WTC11 (cell line): ENCODE data around the gene CISD3. TPM values are rescaled to one million over a fixed set of nuclear protein-coding genes. Genes with fewer than 3 reads are reported as not detected.

Experiments
- ATF6 ChIP-seq: sonication (generic); formaldehyde crosslinking; IDR thresholded peaks from 2 replicates; pipeline ENCODE4 v1.8.1; 2023; ENCODE audit warnings: mild to moderate bottlenecking, missing genetic modification reagents
- ERG ChIP-seq: fragments of 250-450 bp; sonication (Bioruptor Pico); IDR thresholded peaks from 2 replicates; pipeline ENCODE4 v1.8.0; 2021; ENCODE audit warnings: mild to moderate bottlenecking
- FOXP4 ChIP-seq: sonication (generic); formaldehyde crosslinking; IDR thresholded peaks from 2 replicates; pipeline ENCODE4 v1.8.0; 2022; ENCODE audit warnings: mild to moderate bottlenecking, missing genetic modification reagents
- GTF2I ChIP-seq: fragments of 250-450 bp; sonication (Bioruptor Pico); conservative IDR thresholded peaks from 2 replicates; pipeline ENCODE4 v1.4.0; 2021; ENCODE audit warnings: mild to moderate bottlenecking
- IRF2 ChIP-seq: sonication (generic); formaldehyde crosslinking; IDR thresholded peaks from 2 replicates; pipeline ENCODE4 v1.8.0; 2022; ENCODE audit warnings: low read depth, missing genetic modification reagents, borderline replicate concordance
- NFATC4 ChIP-seq: fragments of 250-450 bp; sonication (Bioruptor Pico); IDR thresholded peaks from 2 replicates; pipeline ENCODE4 v1.9.0; 2021; ENCODE audit warnings: mild to moderate bottlenecking
- NFE2L1 ChIP-seq: sonication (generic); formaldehyde crosslinking; IDR thresholded peaks from 2 replicates; pipeline ENCODE4 v1.8.1; 2023; ENCODE audit warnings: missing genetic modification reagents
- NR2C2 ChIP-seq: sonication (generic); formaldehyde crosslinking; IDR thresholded peaks from 2 replicates; pipeline ENCODE4 v1.8.0; 2022; ENCODE audit warnings: mild to moderate bottlenecking, missing genetic modification reagents
- NR3C1 ChIP-seq: sonication (generic); formaldehyde crosslinking; conservative IDR thresholded peaks from 2 replicates; pipeline ENCODE4 v1.8.1; 2023; ENCODE audit warnings: low read depth, mild to moderate bottlenecking, missing genetic modification reagents
- PRRX2 ChIP-seq: fragments of 250-450 bp; sonication (Bioruptor Pico); IDR thresholded peaks from 2 replicates; pipeline ENCODE4 v1.8.0; 2021; ENCODE audit warnings: mild to moderate bottlenecking
- SP1 ChIP-seq: sonication (generic); formaldehyde crosslinking; conservative IDR thresholded peaks from 2 replicates; pipeline ENCODE4 v1.8.1; 2022; ENCODE audit warnings: missing genetic modification reagents
- USF2 ChIP-seq: sonication (generic); formaldehyde crosslinking; IDR thresholded peaks from 2 replicates; pipeline ENCODE4 v1.8.1; 2023; ENCODE audit warnings: mild to moderate bottlenecking, missing genetic modification reagents, moderate library complexity
- ZNF138 ChIP-seq: sonication (generic); formaldehyde crosslinking; conservative IDR thresholded peaks from 2 replicates; pipeline ENCODE4 v1.8.1; 2022; ENCODE audit warnings: mild to moderate bottlenecking, moderate library complexity, missing genetic modification reagents
- ZNF232 ChIP-seq: sonication (generic); formaldehyde crosslinking; IDR thresholded peaks from 2 replicates; pipeline ENCODE4 v1.8.0; 2022; ENCODE audit warnings: mild to moderate bottlenecking, missing genetic modification reagents
- ZNF423 ChIP-seq: fragments of 250-450 bp; sonication (Bioruptor Pico); IDR thresholded peaks from 2 replicates; pipeline ENCODE4 v2.1.2; 2022; ENCODE audit warnings: mild to moderate bottlenecking, moderate library complexity
- ZNF425 ChIP-seq: fragments of 250-450 bp; sonication (Bioruptor Pico); conservative IDR thresholded peaks from 2 replicates; pipeline ENCODE4 v1.9.0; 2021; ENCODE audit warnings: mild to moderate bottlenecking
- ZSCAN18 ChIP-seq: fragments of 250-450 bp; sonication (Bioruptor Pico); IDR thresholded peaks from 2 replicates; pipeline ENCODE4 v2.1.2; 2022; ENCODE audit warnings: mild to moderate bottlenecking, moderate library complexity
- total RNA-seq: library from RNA; stranded (reverse); gene quantifications from 3 replicates; pipeline ENCODE4 v1.2.3, GENCODE V29; 2021
- TF ChIP-seq, protein P1 (sequence below): fragments of 200-600 bp; IDR thresholded peaks from 2 replicates; pipeline ENCODE4 v1.8.0; 2022; ENCODE audit warnings: antibody characterized with exemption
- TF ChIP-seq, protein P2 (sequence below): sonication (generic); formaldehyde crosslinking; IDR thresholded peaks from 2 replicates; pipeline ENCODE4 v1.8.0; 2023; ENCODE audit warnings: mild to moderate bottlenecking, missing genetic modification reagents
- TF ChIP-seq, protein P3 (sequence below): sonication (generic); formaldehyde crosslinking; IDR thresholded peaks from 2 replicates; pipeline ENCODE4 v1.8.0; 2022; ENCODE audit warnings: mild to moderate bottlenecking, missing genetic modification reagents
- TF ChIP-seq, protein P4 (sequence below): sonication (generic); formaldehyde crosslinking; conservative IDR thresholded peaks from 2 replicates; pipeline ENCODE4 v1.8.1; 2022; ENCODE audit warnings: mild to moderate bottlenecking, missing genetic modification reagents

CISD3 gene
- total RNA-seq, 1 experiment from 2014 or later = 12.1 TPM

DNA sequence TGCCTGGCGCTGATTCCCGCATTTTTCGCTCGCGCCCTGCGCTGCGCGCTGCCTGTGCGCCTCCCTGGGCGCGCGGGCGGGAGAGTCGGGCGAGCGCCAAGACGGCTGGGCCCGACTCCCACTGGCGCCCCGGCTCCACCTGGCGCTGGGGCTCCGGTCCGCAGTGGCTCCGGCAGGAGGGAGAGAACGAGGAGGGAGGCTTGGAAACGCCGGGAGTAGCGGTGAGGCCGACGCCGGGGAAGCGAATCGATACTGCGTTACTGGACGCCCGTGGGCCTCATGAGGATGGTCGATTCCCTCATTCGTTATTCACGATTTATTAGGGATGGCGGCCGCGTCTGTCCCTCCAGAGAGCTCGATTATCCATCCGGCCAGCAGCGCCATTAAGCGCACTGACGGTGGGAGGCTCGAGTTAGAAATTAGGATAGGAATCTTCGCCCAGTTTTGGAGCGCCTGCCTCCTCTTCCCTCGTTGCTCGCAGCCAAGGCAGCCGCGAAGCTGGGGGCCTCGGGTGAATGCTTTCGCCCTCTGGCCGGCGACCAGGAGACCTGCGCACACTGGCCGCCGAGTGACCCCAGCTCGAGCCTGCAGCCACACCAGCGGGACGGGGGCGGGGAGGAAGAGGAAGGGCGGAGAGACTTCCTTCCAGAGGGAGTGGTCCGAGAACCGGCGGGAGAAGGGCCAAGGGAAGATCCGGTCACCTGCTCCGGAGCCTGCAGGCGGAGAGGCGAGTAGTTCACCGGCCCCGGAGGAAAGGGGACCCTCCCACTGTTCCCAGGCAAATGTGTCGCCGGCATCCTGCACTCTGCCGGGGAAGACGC, 19.3 kb downstream of the CISD3 start (continued):
- TF ChIP-seq, protein P1, sequence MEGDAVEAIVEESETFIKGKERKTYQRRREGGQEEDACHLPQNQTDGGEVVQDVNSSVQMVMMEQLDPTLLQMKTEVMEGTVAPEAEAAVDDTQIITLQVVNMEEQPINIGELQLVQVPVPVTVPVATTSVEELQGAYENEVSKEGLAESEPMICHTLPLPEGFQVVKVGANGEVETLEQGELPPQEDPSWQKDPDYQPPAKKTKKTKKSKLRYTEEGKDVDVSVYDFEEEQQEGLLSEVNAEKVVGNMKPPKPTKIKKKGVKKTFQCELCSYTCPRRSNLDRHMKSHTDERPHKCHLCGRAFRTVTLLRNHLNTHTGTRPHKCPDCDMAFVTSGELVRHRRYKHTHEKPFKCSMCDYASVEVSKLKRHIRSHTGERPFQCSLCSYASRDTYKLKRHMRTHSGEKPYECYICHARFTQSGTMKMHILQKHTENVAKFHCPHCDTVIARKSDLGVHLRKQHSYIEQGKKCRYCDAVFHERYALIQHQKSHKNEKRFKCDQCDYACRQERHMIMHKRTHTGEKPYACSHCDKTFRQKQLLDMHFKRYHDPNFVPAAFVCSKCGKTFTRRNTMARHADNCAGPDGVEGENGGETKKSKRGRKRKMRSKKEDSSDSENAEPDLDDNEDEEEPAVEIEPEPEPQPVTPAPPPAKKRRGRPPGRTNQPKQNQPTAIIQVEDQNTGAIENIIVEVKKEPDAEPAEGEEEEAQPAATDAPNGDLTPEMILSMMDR = no peak
- TF ChIP-seq ZNF423 (CRISPR knock-in tag) = no peak
- TF ChIP-seq, protein P2, sequence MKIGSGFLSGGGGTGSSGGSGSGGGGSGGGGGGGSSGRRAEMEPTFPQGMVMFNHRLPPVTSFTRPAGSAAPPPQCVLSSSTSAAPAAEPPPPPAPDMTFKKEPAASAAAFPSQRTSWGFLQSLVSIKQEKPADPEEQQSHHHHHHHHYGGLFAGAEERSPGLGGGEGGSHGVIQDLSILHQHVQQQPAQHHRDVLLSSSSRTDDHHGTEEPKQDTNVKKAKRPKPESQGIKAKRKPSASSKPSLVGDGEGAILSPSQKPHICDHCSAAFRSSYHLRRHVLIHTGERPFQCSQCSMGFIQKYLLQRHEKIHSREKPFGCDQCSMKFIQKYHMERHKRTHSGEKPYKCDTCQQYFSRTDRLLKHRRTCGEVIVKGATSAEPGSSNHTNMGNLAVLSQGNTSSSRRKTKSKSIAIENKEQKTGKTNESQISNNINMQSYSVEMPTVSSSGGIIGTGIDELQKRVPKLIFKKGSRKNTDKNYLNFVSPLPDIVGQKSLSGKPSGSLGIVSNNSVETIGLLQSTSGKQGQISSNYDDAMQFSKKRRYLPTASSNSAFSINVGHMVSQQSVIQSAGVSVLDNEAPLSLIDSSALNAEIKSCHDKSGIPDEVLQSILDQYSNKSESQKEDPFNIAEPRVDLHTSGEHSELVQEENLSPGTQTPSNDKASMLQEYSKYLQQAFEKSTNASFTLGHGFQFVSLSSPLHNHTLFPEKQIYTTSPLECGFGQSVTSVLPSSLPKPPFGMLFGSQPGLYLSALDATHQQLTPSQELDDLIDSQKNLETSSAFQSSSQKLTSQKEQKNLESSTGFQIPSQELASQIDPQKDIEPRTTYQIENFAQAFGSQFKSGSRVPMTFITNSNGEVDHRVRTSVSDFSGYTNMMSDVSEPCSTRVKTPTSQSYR (CRISPR knock-in tag) = peak; percentile 79; the same call in 1 of the 2 replicates
- TF ChIP-seq NR3C1 (CRISPR knock-in tag) = no peak
- TF ChIP-seq NR2C2 (CRISPR knock-in tag) = no peak
- peak; percentile 87 for TF ChIP-seq USF2
- TF ChIP-seq ATF6 (CRISPR knock-in tag) = no peak
- TF ChIP-seq ERG (CRISPR knock-in tag) = no peak
- TF ChIP-seq GTF2I = no peak
- TF ChIP-seq, protein P3, sequence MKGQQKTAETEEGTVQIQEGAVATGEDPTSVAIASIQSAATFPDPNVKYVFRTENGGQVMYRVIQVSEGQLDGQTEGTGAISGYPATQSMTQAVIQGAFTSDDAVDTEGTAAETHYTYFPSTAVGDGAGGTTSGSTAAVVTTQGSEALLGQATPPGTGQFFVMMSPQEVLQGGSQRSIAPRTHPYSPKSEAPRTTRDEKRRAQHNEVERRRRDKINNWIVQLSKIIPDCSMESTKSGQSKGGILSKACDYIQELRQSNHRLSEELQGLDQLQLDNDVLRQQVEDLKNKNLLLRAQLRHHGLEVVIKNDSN (CRISPR knock-in tag) = peak; percentile 80
- peak; percentile 64; the same call in 1 of the 2 replicates for TF ChIP-seq NFE2L1
- peak; percentile 77 for TF ChIP-seq SP1
- TF ChIP-seq ZNF138 (CRISPR knock-in tag) = 0 out of 2 replicates have a peak, but pooled peaks have one; percentile 30
- no peak for TF ChIP-seq ZNF425 (CRISPR knock-in tag)
- TF ChIP-seq IRF2 (CRISPR knock-in tag) = no peak
- TF ChIP-seq ZNF232 (CRISPR knock-in tag) = no peak; the same call in 1 of the 2 replicates
- TF ChIP-seq ZSCAN18 (CRISPR knock-in tag) = no peak
- TF ChIP-seq NFATC4 = no peak
- TF ChIP-seq FOXP4 = peak; percentile 88; the same call in 1 of the 2 replicates
- TF ChIP-seq, protein P4, sequence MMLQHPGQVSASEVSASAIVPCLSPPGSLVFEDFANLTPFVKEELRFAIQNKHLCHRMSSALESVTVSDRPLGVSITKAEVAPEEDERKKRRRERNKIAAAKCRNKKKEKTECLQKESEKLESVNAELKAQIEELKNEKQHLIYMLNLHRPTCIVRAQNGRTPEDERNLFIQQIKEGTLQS (CRISPR knock-in tag) = no peak
- TF ChIP-seq PRRX2 = no peak
